GM21367 (cell line): ENCODE measurements around the gene AIFM1.
"Not testable (repeated sequence)": the region's sequence is repeated elsewhere in the genome, so short reads cannot be mapped to it uniquely, and the experiment has no call there.

Experiments used
- ATAC-seq: cut with Tn5 transposase; IDR thresholded peaks from one replicate; pipeline ENCODE4 v1.9.1; 2021; ENCODE audit not compliant: unreplicated experiment

Gene AIFM1

DNA sequence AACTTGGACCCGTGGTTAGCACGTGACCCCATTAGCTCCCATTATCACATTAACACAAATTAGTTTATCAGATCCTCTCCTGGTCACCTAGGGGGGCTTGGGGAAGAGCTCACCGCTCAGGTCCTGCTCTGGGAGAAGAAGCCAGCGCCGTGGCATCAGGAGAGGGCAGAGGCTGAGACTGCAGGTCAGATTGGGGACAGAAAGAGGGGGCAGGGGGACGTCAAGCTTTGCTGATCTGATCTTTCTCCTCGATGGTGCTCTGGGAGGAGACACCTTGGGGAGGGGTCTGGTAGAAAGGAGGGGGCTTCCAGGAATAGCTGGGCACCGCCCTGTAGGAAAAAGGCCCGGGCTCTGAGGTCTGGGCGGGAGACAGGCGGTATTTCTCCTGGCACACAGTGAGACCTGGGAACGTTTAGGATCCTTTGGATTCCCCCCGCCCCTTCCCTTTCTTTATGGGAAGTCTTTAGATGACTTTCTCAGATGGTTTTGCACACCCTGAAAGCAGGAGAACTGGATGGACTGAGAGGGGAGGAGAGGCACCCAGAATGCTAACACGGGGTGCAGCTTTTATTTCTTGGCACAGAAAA, 46.2 kb downstream of the AIFM1 start:
- no peak for ATAC-seq

DNA sequence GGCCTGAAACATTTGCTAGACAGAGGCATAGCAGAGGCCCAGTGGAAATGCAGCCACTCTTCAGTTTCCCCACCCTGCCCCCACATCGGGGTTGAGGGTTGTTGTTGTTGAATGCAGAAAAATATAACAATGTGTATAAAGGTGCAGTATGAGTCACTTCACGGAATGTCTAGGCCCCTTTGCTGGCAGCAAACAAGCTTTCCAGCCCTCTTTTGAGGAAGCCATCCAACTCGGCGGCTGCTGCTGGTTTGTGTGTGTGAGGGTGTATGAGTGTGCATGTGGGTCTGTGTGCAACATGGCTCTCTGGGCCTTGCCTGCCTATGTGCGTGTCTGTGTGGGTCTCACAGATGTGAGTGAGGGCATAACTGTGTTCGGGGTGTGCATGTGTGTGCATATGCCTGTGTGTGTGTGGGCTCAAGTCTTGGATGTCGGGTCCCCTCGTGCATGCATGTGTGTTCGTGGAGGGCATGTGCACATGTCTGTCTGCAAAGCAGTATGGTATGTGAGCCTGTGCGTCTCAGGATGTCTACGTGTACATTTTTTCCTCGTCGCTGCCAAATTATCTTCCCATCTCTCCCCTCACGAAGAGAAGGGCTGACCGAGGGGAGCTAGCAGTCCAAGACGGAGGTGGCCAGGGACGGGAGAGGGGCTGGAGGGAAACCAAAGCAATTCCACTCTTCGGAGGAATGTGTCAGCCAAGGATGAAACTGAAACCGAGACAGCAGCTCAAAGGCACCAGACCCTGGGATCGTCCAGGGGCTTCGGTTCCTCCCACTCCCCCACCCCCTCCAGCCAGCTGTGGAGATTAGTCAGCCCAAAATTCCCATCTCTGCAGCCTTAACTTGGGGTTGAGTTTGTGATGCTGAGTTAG, 47.0 kb downstream of the AIFM1 start:
- ATAC-seq = no peak

DNA sequence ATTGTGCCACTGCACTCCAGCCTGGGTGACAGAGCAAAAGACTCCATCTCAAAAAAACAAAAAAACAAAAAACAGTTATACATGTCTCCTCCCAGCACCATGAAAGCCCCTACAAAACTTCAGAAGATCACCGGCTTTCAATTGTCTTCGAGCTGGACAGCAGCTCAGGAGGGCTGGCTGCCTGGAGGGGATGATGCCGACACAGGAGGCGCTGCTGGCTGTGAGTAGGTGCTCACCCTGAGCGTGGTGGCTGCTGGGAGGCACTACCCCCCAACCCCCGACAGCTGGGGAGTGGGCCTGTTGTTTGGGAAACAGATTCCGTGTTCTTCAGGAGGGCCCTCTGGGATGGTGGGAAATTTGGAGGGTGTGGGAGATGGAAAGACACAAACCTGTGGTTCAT, 48.5 kb downstream of the AIFM1 start:
- no peak for ATAC-seq

DNA sequence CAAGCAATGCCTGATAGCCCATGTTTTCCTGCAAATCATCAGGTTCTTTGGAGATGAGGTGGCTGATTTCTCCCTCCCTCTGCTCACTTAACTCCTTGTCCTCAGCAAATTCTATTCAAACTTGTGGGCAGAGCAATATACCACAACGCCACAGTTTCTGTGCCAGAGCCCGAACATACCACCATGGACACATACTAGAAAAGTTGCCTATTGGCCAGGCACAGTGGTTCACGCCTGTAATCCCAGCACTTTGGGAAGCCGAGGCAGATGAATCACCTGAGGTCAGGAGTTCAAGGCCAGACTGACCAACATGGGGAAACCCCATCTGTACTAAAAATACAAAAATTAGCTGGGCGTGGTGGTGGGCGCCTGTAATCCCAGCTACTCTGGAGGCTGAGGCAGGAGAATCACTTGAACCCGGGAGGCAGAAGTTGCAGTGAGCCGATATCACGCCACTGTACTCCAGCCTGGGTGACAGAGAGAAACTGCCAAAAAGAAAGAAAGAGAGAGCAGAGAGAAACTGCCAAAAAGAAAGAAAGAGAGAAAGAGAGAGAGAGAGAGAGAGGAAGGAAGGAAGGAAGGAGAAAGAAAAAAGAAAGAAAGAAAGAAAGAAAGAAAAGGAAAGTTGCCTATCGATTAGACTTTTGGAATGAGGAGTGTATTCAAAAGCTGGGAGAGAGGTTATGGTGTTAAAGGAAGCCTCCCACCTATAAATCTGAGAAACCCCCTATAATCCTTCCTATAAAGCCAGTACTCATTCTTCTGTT, 50.3 kb downstream of the AIFM1 start:
- ATAC-seq = not testable (repeated sequence)

DNA sequence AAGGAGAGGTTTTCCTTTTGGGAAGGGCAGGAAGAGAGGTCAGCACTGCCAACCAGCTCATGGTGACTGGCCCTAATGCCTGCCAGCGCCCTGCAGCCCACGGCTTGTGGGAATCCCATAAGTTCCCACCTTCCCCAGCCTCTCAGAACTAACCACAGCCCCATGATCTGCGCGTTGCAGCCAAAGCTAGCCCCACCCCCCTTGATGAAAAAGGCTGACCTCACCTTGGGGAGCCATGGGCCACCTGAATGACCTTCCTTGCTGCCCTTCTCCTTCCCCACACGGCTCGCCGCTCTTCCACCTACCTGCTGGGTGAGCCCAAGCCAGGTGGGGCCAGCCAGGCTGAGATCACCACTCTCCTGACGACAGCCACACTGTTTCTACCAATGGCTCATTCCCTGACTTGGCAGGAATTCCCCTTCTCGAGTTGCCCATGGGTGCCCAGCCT, 51.5 kb downstream of the AIFM1 start:
- no peak for ATAC-seq

DNA sequence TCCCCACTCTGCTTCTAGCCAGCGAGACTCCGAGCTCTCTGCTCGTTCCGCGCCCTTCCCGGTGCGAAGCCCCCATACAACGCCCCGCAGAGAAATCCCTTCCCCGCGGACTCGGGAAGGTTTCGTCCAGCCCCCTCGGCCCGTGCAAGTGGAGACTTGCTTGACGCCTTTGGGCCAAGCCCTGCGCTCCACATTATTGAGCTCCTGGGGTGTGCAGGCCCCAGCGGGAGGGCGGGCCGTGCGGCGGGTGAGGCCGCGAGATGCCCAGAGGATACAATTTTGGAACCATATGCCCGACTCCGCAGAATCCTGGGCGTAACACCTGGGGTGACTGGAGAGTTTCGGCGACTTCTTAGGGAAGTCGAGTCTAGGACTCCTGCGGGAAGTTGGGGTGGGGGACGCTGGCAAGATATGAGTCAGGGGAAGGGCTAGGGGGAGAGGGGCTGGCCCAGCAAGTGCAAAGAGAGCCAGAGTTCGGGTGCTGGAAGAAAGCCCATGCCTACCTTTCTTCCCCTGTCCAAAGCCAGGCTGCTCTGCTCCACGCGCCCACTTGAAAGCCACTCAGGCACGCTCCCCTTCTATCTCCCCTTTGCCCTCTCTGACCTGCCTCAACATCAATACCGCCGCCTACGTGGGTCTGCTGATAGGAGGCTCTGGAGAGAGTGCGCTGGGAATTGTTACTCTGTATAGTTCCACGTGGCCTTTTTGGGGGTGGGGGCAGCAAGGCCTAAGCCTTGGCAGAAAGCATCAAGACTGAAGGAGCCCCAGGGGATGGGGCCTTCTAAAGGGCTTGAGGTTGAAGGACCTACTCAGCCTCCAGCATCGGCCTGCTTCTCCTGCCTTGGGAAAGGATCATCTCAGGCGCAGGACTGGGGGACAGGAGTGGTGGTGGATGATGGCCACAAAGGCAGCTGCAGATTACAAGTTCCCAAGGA, 54.2 kb downstream of the AIFM1 start:
- no peak for ATAC-seq

DNA sequence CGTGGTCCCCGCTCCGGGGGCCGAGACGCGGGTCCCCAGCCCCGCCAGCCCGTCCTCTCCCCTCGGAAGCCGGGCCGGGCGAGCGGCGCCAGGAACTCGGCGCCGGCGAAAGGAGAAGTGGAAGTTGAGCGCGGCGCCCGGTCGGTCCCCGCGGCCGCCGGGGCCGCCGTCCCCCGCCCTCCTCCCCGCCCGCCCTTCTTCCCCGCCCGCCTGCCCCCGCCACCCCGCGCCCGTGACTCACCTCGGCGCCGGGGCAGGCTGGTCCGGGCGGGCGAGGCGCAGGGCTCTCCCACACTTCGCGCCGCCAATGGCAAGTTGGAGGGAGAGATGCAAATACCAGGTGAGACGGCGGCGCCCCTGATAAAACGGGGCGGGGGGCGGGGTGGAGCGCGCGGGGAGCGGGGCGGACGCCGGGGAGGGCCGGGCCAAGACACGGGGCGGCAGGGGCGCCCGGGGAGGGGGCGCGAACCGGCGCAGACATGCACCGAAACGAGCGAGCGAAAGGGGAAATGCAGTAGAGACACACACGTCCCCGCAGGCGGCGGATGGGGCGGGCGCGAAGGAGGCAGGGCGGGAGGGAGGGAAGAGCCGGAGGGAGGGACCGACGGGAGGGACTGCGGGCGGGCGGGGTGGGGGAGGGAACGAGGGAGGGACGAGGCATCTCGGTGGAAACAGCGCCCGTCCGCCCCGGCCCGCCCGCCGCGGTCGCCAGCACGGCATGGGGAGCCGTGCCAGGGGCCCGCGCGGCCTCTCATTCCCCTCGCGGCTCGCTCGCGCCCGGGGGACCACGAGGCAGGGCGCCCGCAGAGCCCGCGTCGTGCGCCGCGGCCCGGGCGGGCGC, 55.0 kb downstream of the AIFM1 start, which contains the start of gene ELF4:
ELF4 (minus strand) TSS at position 119 of the 841 bp plus-strand sequence. CDS start 29,167 bp downstream, outside the sequence.
- no peak for ATAC-seq

DNA sequence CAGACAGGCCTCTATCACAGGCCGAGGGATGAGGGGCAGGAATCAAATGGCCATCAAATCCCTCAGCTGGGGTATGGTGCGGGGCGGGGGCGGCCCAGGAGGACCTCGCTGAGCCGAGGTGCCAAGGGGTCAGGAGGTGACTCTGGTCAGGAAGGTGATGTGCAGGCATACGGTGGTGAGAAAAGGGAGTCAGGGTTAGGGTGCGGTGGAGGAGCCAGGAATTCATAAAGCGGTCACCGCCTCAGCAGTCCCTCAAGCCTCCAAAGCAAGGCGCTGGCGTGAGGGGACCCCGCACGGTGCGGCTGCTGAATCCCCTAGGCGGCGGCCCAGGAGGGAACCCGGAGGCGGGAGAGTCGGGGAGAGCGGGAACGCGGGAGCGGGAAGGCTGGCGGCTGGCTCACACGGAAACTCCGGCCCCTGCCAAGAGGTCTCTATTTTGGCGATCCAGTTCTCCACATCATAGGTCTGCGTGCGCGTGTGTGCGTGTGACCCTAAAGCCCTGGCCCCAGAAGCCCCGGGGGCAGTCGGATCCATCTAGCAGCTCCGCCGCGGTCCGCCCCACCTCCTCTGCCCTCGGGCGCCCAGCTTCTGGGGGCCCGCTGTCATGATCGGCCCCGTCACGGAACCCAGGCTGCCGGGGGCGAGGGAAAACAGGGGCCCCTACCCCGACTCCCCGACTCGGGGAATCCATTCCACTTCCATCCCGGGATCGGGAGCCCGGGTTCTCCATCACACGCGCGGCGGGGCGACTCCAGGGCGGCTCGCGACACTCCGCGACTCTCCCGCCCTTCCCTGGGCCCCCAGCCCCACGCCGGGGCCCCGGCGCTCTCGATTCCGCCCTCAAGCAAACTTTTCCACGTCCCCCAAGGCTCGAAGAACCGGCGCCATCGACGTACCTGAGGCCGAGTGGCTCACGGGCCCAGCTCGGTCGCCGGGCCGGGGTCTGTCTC, 55.9 kb downstream of the AIFM1 start:
- ATAC-seq = no peak

DNA sequence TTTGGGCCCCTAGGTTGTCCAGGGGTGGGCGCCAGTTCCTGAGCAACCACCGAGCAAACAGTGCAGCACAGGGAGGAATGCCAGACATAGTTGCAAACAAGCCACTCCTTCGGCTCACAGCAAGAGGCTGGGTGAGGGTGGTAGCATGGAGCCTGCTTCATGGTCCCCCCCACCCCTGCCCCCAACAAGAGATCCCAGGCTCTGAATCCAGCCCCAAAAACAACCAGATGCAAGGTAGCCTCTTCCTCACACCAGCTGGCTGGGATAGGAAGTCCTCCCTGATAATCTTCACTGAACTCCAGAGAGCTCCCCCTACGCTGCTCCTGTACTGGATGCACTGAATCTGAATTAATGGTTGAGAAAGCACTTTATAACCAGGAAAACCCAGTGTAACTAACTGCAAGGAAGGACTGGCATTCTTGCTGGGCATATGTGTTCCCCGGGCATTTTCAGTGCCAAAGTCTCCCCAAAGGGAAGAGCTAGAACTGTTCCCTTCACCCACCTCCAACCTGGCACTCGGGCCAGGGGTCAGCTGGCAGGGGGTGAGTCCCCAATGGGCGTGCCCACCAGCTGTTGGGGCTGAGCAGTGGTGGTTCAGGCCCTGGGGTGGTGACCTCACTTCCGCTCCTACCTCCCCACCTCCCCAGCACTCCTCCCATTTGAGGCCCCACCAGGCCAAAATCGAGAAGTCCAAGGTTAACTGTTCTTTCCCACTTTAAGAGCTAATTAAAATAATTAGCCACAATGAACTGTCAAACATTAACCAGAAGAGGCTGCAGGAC, 56.8 kb downstream of the AIFM1 start:
- ATAC-seq = peak; percentile 73

DNA sequence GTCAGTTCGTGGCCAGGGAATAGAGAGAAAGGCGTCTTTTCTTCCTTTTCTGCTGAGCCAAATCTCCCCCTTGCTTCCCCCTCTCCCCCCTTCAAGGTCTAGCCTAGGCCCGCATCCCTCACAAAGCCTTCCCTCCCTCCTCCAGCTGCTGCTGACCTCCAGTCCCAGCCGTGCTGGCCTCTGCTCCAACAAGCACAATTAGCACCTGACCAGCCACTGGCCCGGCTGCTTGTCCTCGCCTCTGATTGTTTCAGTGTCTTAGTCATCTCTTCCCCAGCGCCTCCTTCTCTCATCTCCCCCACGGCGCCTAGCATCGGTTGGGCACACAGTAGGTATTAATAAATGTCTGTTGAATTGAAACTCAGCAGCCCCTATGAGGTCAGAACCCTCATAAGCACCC, 59.6 kb downstream of the AIFM1 start:
- no peak for ATAC-seq

DNA sequence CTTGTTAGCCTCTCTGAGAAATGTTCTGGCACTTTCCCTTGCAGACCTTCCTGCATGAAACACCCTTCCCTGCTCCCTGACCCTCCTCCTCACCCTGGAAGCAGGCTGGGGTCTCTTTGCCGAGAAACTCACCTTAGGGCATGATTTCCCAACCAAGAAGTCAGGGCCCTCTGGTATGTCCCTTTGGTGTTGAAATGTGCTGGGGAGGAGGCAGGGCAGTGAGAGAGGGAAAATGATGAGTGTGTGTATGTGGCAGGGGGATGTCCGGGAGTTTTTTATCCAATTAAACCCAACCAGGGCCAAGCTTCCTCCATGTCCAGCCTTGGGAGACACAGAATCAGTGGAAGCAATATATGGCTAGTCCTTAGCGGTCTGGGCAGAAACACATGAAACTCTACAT, 60.4 kb downstream of the AIFM1 start:
- no peak for ATAC-seq

DNA sequence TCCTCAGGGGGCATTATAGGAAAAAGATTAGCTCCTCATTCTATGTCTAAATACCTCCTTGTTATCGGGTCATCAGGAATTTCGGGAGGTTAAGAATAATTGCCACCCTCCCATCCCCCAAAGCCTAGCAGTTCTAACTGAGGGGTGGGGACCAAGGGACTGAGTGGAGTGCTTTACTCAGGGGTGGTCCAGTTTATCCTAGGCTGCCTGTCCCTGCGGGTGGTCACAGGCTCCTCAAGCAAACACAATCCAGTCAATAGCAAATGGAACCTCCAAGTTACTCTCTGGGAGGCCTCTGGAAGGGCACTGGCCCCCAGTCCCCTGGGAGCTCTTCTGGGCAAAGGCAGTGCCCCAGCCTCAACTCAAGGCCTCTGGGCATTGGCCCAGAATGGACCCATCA, 62.0 kb downstream of the AIFM1 start:
- no peak for ATAC-seq

DNA sequence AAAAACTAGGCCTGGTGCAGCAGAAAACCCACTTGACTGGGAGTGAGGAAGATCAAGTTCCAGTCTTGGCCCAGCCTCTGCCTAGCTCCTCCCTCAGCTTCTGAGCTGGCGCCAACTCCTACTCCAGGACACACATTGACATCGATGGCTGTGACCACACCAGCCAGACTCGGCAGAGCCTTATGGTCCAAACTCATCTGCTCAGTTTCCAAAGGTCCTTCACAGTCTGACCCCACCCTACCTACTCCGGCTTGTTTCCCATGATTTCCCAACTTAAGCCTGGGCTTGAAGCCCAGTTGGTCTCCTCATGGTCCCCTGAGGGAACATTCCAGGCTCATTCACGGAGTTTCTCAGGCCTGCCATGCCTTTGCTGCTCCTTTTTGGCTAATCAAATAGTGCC, 65.5 kb downstream of the AIFM1 start:
- no peak for ATAC-seq

DNA sequence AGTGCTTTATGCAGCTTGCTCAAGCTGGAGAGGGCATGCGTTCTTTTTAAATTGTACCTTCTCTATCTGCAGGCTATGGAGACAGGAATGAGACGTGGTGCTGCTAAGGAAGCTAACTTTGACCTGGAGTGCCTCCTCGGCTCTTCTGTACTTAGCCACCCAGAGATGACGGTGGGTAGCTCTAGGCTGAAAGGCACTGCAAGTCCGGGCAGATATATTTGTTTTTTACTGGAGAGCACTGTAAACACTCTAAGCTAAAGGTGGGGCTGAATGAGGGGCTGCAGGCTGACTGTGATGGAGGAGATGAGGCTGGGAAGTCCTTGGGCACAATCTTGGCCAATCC, 67.5 kb downstream of the AIFM1 start:
- no peak for ATAC-seq

DNA sequence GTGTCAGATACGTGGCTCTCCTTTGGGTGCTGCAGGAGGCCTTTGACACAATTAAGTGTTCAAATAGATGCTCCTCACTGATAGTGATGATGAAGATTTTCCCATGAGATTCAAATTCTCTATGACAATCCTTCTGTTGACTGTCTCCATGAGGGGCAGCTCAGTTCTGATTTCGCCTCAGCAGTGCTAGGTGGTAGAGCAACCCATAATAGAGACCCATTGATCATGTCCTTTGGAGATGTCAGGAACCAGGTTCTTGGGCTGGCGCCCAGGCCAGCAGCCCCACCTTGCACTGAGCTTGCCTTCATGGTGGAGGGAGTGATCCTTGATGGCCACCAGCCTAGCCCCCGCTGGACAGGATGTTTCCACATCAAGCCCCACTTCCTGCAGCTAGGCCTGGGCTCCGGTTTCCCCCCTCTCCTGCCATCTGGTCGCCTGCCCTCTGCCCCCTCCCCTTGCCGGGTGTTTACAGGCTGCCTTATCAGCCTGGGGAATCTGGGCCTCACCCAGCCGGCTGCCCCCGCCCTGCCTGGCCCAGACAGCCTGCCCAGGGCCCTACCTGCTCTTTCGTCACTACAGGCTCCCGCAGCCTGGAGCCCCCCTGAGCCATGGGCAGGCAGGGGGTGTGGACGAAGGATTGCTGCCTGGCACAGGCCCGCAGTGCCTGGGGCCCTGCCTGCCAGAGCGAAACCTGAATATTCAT, 68.0 kb downstream of the AIFM1 start:
- ATAC-seq = no peak

DNA sequence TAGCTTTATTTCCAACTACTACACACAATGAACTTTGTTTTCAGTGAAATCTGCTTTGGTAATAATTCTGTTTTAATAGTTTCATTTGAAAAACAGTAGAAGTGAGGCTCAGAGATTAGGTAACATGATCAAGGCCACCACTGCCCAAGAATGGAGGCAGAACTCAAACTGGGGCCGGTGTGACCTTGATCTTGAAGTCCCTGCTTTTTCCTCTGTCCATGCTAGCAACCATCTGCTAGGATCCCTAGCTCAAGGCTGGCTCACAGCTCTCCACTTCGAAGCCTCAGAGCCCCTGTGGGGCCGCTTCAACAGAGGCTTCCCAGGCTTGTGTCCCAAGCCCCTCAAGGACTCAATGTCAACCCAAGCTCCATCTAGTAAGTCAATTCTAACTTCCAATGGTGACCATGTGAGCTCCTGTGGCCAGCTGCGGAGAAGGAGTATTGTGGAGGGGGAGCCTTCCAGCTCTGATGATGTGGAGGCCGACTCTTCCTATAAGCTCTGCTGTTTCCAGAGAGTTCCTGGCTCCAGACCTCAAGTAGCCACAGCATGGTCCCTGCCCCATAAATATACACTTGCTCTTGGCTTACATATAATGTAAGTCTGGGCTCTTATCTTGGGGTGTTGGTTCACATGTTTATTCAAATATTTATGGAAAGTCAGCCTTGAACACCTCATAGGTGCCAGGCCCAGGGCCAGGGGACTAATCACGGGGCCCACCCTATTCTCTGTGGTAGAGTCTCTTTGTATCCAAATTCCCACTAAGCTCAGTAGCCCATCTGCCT, 70.2 kb downstream of the AIFM1 start:
- ATAC-seq = no peak

DNA sequence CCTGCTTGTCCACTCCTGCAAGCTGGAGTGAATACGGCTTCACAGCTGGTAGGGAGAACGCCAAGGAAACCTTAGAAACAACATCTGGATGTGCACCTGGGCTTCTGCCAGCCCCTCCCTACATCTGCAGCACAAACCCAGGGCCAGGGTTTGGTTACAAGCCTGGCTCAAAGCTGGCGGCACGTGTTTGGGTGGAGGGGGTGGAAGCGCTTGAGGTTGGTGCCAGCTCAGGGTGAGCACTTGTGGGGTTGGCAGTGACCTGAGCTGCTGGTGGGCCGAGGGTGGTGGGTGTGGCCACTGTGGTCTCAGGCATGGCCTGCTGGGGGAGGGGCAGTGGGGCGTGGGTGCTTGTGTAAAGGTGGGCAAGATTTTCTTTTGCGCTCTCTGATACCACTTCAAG, 70.9 kb downstream of the AIFM1 start:
- no peak for ATAC-seq
